Measurements from ENCODE around the gene TAF1B.

- TF ChIP-seq CTCF (IDR thresholded peaks at IDR 0.05) (no peak), POLR2A (IDR thresholded peaks at IDR 0.05) (no peak), EP300 (IDR thresholded peaks at IDR 0.05) (no peak)
Measured at GRCh38 chr2:9937968-9938367, 94.7 kb downstream of the TAF1B start.

Data from ovary (tissue), 3 donors.